ENCODE results near the gene NTRK2.

DNA sequence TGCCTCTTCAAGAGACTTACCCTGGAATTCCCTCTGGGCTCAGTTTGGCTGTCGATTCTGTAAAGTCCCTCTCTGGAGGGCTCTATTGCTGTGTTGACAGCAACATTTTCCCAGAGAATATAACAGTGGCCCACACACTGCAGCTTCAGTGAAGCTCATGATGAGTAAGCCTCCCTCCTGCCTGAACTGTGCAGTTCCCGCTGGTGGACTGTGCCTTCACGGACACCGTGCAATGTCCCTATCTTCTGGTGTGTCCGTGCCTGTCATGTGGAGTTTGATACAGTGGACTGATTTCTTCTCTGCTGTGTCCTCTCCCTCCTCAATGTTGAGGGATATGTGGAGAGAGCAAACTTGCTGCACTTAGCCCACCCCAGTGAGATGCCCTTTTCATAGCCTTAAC is 109.0 kb downstream of the NTRK2 start:
- TF ChIP-seq, protein P1, sequence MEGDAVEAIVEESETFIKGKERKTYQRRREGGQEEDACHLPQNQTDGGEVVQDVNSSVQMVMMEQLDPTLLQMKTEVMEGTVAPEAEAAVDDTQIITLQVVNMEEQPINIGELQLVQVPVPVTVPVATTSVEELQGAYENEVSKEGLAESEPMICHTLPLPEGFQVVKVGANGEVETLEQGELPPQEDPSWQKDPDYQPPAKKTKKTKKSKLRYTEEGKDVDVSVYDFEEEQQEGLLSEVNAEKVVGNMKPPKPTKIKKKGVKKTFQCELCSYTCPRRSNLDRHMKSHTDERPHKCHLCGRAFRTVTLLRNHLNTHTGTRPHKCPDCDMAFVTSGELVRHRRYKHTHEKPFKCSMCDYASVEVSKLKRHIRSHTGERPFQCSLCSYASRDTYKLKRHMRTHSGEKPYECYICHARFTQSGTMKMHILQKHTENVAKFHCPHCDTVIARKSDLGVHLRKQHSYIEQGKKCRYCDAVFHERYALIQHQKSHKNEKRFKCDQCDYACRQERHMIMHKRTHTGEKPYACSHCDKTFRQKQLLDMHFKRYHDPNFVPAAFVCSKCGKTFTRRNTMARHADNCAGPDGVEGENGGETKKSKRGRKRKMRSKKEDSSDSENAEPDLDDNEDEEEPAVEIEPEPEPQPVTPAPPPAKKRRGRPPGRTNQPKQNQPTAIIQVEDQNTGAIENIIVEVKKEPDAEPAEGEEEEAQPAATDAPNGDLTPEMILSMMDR (IDR thresholded peaks at IDR 0.05; ENCODE audit: borderline replicate concordance, extremely low read depth, low read length, poor library complexity, severe bottlenecking), result no peak
- no peak for TF ChIP-seq EZH2 (IDR thresholded peaks at IDR 0.05; ENCODE audit: borderline replicate concordance, low read depth, low read length, severe bottlenecking)
